SU-DHL-6 (cell line): ENCODE results near the gene CADM2.

Experiments
- H2AFZ ChIP-seq: fragments of 200-600 bp; sonication (generic); 2 replicates; pipeline ENCODE4 v1.6.1; 2014; ENCODE audit warnings: low read depth, mild to moderate bottlenecking, moderate library complexity, mixed read lengths, antibody characterized with exemption, low read length; ENCODE audit not compliant: severe bottlenecking
- H3F3A ChIP-seq: fragments of 200-600 bp; shearing (Covaris generic); 2 replicates; pipeline ENCODE4 v1.6.0; 2016; ENCODE audit warnings: antibody characterized with exemption, mild to moderate bottlenecking; ENCODE audit not compliant: insufficient read depth
- H3K27ac ChIP-seq: fragments of 200-600 bp; sonication (generic); 2 replicates; pipeline ENCODE4 v1.5.1; 2016; ENCODE audit warnings: low read depth, mild to moderate bottlenecking, low read length, moderate library complexity, mixed read lengths
- H3K27me3 ChIP-seq: fragments of 200-600 bp; sonication (generic), shearing (Covaris generic); 2 replicates; pipeline ENCODE4 v1.6.0; 2014; ENCODE audit warnings: mild to moderate bottlenecking, low read length
- H3K36me3 ChIP-seq: fragments of 200-600 bp; sonication (generic); 2 replicates; pipeline ENCODE4 v1.6.1; 2014; ENCODE audit warnings: mild to moderate bottlenecking, low read length, mixed read lengths
- H3K4me2 ChIP-seq: fragments of 300-600, 200-600 bp; shearing (Covaris generic), sonication (generic); 2 replicates; pipeline ENCODE4 v1.6.0; 2014; ENCODE audit warnings: low read length, low read depth, mild to moderate bottlenecking; ENCODE audit not compliant: poor library complexity, severe bottlenecking
- H3K4me3 ChIP-seq: fragments of 200-600 bp; sonication (generic); 2 replicates; pipeline ENCODE4 v1.5.1; 2014; ENCODE audit warnings: antibody characterized with exemption, low read length, mild to moderate bottlenecking, mixed read lengths; ENCODE audit not compliant: insufficient read depth, poor library complexity, severe bottlenecking
- H3K79me2 ChIP-seq: fragments of 200-600 bp; sonication (generic); 2 replicates; pipeline ENCODE4 v1.6.1; 2014; ENCODE audit warnings: mild to moderate bottlenecking, low read length, moderate library complexity; ENCODE audit not compliant: insufficient read depth
- H3K9ac ChIP-seq: fragments of 200-600 bp; sonication (generic); 2 replicates; pipeline ENCODE4 v1.7.0; 2014; ENCODE audit warnings: mild to moderate bottlenecking, low read length
- H3K9me2 ChIP-seq: fragments of 200-600 bp; sonication (generic); replicated peaks from 2 replicates; pipeline ENCODE4 v1.6.1; 2014; ENCODE audit warnings: low read length; ENCODE audit not compliant: insufficient read depth
- H3K9me3 ChIP-seq: fragments of 200-600 bp; sonication (generic); 2 replicates; pipeline ENCODE4 v1.6.1; 2014; ENCODE audit warnings: low read length, mixed read lengths; ENCODE audit not compliant: insufficient read depth
- H4K20me1 ChIP-seq: fragments of 200-600 bp; sonication (generic); 2 replicates; pipeline ENCODE4 v1.6.1; 2014; ENCODE audit warnings: low read depth, mild to moderate bottlenecking, antibody characterized with exemption, low read length, moderate library complexity, mixed read lengths
- EZH2phosphoT487 ChIP-seq: fragments of 200-600 bp; sonication (generic), shearing (Covaris generic); conservative IDR thresholded peaks from 2 replicates; pipeline ENCODE4 v1.6.1; 2018; ENCODE audit warnings: mild to moderate bottlenecking, antibody characterized with exemption, low read length, moderate library complexity, mixed read lengths
- TF ChIP-seq, protein P1 (sequence below): fragments of 200-600 bp; sonication (generic); IDR thresholded peaks from one replicate; pipeline ENCODE4 v1.5.1; 2017; ENCODE audit warnings: antibody characterized with exemption, mild to moderate bottlenecking, low read length, moderate library complexity; ENCODE audit not compliant: insufficient read depth, poor library complexity, severe bottlenecking

Gene CADM2

DNA sequence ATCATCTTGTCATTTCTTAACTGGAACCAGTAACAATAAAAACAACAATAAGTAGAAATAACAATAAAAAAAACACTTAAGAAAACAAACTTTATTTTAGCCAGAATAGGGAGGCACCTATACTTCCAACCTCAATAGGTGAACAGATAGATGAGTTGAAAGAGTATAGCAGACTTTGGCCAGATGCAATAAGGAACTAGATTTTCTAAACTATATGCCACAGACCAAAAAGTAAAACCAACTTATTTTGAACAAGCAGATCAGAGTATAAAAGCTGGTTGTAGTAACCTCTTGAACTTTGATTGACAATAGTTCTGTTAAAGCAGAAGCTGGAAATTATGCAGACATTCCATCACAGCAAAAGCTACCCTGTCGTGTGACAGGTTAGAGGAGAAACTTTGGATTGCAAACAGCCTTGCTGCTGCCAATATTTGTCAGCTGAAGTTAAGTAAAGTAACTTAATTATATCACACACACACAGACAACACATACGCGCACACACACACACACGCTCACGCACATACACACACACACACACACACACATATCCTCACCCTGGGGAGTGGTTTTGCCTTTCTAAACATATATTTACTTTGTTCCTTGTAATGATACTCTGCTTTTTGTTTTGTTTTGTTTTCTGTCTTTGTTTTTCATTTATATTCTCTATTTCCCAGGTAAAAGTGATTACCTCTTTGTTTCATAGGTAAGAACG lies 1128.5 kb downstream of the CADM2 start:
- no peaks in the 10 kb centered on the region for H3K79me2 ChIP-seq
- H2AFZ ChIP-seq = peak overlapping the region; percentile 24
- TF ChIP-seq EZH2phosphoT487 = no peak
- TF ChIP-seq, protein P1, sequence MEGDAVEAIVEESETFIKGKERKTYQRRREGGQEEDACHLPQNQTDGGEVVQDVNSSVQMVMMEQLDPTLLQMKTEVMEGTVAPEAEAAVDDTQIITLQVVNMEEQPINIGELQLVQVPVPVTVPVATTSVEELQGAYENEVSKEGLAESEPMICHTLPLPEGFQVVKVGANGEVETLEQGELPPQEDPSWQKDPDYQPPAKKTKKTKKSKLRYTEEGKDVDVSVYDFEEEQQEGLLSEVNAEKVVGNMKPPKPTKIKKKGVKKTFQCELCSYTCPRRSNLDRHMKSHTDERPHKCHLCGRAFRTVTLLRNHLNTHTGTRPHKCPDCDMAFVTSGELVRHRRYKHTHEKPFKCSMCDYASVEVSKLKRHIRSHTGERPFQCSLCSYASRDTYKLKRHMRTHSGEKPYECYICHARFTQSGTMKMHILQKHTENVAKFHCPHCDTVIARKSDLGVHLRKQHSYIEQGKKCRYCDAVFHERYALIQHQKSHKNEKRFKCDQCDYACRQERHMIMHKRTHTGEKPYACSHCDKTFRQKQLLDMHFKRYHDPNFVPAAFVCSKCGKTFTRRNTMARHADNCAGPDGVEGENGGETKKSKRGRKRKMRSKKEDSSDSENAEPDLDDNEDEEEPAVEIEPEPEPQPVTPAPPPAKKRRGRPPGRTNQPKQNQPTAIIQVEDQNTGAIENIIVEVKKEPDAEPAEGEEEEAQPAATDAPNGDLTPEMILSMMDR = no peak
- no peaks in the 10 kb centered on the region for H3F3A ChIP-seq
- no peak overlapping the region for H3K4me2 ChIP-seq
- H3K9me2 ChIP-seq = no peaks in the 10 kb centered on the region
- H4K20me1 ChIP-seq = no peaks in the 10 kb centered on the region
- no peak overlapping the region for H3K4me3 ChIP-seq
- no peaks in the 10 kb centered on the region for H3K36me3 ChIP-seq
- no peak overlapping the region for H3K9ac ChIP-seq
- H3K9me3 ChIP-seq = no peaks in the 10 kb centered on the region
- H3K27ac ChIP-seq = no peak overlapping the region
- no peaks in the 10 kb centered on the region for H3K27me3 ChIP-seq

DNA sequence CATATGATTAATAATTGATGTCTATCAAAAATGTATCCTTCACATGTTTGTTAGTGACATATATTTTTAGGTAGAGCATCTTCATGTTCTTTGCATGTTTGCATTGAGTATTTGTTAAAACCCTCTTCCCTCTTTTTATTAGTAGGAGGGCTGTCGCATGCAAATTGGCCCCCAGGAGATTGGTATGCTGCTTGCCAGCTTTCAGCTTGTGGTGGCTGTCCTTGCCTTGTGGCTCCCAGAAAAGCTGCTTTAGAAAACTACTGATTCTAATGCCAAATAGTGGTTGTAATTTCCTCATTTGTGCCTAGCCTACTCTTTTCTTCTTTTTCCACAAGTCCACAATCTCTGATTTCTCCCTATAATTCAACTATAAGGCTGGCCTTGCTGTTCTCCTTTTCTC lies 1145.4 kb downstream of the CADM2 start:
- Histone ChIP-seq H4K20me1 (no peaks in the 10 kb centered on the region), H3K27ac (no peak overlapping the region), H2AFZ (no peak overlapping the region), H3K36me3 (no peaks in the 10 kb centered on the region), H3K79me2 (no peaks in the 10 kb centered on the region), H3K9ac (no peak overlapping the region), H3K4me2 (no peak overlapping the region), H3K9me2 (no peaks in the 10 kb centered on the region), H3K4me3 (no peak overlapping the region), H3F3A (no peaks in the 10 kb centered on the region), H3K27me3 (no peaks in the 10 kb centered on the region), H3K9me3 (no peaks in the 10 kb centered on the region)
- TF ChIP-seq, protein P1 = no peak
- TF ChIP-seq EZH2phosphoT487 = no peak

DNA sequence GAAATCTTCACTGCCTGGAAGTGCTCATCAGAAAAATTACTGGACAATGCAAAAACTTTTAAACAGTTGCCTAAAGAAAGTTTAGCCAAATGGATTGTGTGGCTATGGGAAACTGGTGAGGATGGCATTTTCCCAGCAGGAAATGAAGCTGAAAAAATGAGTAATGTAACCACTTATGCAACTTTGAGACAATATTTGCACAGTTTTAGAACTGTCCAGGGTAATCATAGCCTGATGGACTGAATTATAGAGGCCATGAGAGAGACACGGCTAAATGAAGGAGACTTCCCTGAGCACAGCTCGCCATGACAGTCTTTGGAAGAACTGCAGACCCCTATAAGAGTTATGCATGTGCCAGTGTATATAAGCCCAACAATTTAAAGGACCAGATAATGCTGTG lies 1150.6 kb downstream of the CADM2 start:
- no peak overlapping the region for H3K27ac ChIP-seq
- H3K36me3 ChIP-seq = no peaks in the 10 kb centered on the region
- no peaks in the 10 kb centered on the region for H4K20me1 ChIP-seq
- no peak overlapping the region for H3K4me3 ChIP-seq
- no peaks in the 10 kb centered on the region for H3K27me3 ChIP-seq
- H2AFZ ChIP-seq = no peak overlapping the region
- no peaks in the 10 kb centered on the region for H3F3A ChIP-seq
- no peak overlapping the region for H3K9ac ChIP-seq
- TF ChIP-seq, protein P1 = no peak
- no peak for TF ChIP-seq EZH2phosphoT487
- no peaks in the 10 kb centered on the region for H3K79me2 ChIP-seq
- no peaks in the 10 kb centered on the region for H3K9me2 ChIP-seq
- no peaks in the 10 kb centered on the region; the same call in 1 of the 2 replicates for H3K9me3 ChIP-seq
- H3K4me2 ChIP-seq = no peak overlapping the region
